ENCODE results near the gene TMEM92. TPM values are rescaled to one million over a fixed set of nuclear protein-coding genes. Genes with fewer than 3 reads are reported as not detected.
"Not testable (repeated sequence)": the region's sequence is repeated elsewhere in the genome, so short reads cannot be mapped to it uniquely, and the experiment has no call there.

The TMEM92 gene
- polyA plus RNA-seq, 1 donor (not counting 4 experiments of a cell fraction or from before 2014, with no cell fraction given) = 0.88 TPM

- no peaks in the 10 kb centered on the region for H3K9me3 ChIP-seq (ENCODE audit: control insufficient read depth, low read depth, low read length)
These were observed 9.4 kb downstream of the TMEM92 start for GRCh38 chr17:50283714-50284113.

DNA sequence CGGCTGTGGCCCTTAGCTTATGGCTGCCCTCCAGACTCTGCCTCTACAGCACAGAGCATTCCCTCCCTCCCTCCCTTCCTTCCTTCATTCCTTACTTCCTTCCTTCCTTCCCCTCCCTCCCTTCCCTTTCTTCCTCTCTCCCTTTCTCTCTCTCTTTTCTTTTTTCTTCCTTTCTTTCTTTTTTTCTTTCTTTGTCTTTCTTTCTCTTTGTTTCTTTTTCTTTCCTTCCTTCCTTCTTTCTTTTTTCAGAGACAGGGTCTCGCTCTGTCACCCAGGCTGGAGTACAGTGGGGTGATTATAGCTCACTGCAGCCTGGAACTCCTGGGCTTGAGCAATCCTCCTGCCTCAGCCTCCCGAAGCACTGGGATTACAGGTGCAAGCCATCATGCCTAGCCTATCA lies 11.7 kb downstream of the TMEM92 start:
- Histone ChIP-seq H3K9me3 (ENCODE audit: control insufficient read depth, low read depth, low read length) (no peaks in the 10 kb centered on the region), H3K9me1 (ENCODE audit: control insufficient read depth, extremely low read depth, insufficient read depth, low read length) (no peaks in the 10 kb centered on the region), H3K27me3 (ENCODE audit: control insufficient read depth, extremely low read depth, insufficient read depth, low read length) (no peaks in the 10 kb centered on the region), H3K36me3 (ENCODE audit: control insufficient read depth in 2 of 2, extremely low read depth in 1 of 2, insufficient read depth in 2 of 2, low read length in 2 of 2) (no peaks in the 10 kb centered on the region), H3K9ac (ENCODE audit: control insufficient read depth, extremely low read depth, insufficient read depth, low read length) (no peak overlapping the region), H3K4me2 (ENCODE audit: control insufficient read depth, extremely low read depth, insufficient read depth, low read depth, low read length) (no peak overlapping the region), H3K27ac (ENCODE audit: control insufficient read depth, insufficient read depth, low read length) (no peak overlapping the region), H3K4me1 (ENCODE audit: control insufficient read depth, extremely low read depth, insufficient read depth, low read length) (peaks cover 20% of the 10 kb centered on the region), H2AFZ (ENCODE audit: control insufficient read depth, low read length) (no peak overlapping the region), H4K20me1 (ENCODE audit: control insufficient read depth, extremely low read depth, insufficient read depth, low read length) (no peaks in the 10 kb centered on the region), H3K4me3 (ENCODE audit: control insufficient read depth in 2 of 3, extremely low read depth in 1 of 3, insufficient read depth in 2 of 3, low read depth in 1 of 3, low read length in 3 of 3) (no peak overlapping the region), H3K79me2 (ENCODE audit: control insufficient read depth, insufficient read depth, low read length) (no peaks in the 10 kb centered on the region)
- TF ChIP-seq, protein P1, sequence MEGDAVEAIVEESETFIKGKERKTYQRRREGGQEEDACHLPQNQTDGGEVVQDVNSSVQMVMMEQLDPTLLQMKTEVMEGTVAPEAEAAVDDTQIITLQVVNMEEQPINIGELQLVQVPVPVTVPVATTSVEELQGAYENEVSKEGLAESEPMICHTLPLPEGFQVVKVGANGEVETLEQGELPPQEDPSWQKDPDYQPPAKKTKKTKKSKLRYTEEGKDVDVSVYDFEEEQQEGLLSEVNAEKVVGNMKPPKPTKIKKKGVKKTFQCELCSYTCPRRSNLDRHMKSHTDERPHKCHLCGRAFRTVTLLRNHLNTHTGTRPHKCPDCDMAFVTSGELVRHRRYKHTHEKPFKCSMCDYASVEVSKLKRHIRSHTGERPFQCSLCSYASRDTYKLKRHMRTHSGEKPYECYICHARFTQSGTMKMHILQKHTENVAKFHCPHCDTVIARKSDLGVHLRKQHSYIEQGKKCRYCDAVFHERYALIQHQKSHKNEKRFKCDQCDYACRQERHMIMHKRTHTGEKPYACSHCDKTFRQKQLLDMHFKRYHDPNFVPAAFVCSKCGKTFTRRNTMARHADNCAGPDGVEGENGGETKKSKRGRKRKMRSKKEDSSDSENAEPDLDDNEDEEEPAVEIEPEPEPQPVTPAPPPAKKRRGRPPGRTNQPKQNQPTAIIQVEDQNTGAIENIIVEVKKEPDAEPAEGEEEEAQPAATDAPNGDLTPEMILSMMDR (optimal IDR thresholded peaks at IDR 0.05 in 1 of 3, IDR thresholded peaks at IDR 0.05 in 1 of 3, conservative IDR thresholded peaks at IDR 0.05 in 1 of 3; ENCODE audit: extremely low read depth in 1 of 3, insufficient read depth in 2 of 3, low read length in 3 of 3) = no peak
- TF ChIP-seq EZH2 (IDR thresholded peaks at IDR 0.05; ENCODE audit: low read length) = no peak
- FAIRE-seq (no peak), DNase-seq (ENCODE audit: low read depth, low spot score) (no peak)
- dilution Hi-C loops (cut with MboI; ENCODE audit: extremely low pct_ligation_motif_present, low sequenced_read_pairs) = no loop called here

More at GRCh38 chr17:50283714-50284113, 9.4 kb downstream of the TMEM92 start:
- no peak overlapping the region for H3K4me2 ChIP-seq (ENCODE audit: control insufficient read depth, extremely low read depth, insufficient read depth, low read depth, low read length)
- TF ChIP-seq EZH2 (IDR thresholded peaks at IDR 0.05; ENCODE audit: low read length) = no peak
- TF ChIP-seq, protein P1 (optimal IDR thresholded peaks at IDR 0.05 in 1 of 3, IDR thresholded peaks at IDR 0.05 in 1 of 3, conservative IDR thresholded peaks at IDR 0.05 in 1 of 3; ENCODE audit: extremely low read depth in 1 of 3, insufficient read depth in 2 of 3, low read length in 3 of 3) = no peak
- H3K36me3 ChIP-seq (ENCODE audit: control insufficient read depth in 2 of 2, extremely low read depth in 1 of 2, insufficient read depth in 2 of 2, low read length in 2 of 2) = no peaks in the 10 kb centered on the region
- H4K20me1 ChIP-seq (ENCODE audit: control insufficient read depth, extremely low read depth, insufficient read depth, low read length) = no peaks in the 10 kb centered on the region
- H3K9me1 ChIP-seq (ENCODE audit: control insufficient read depth, extremely low read depth, insufficient read depth, low read length) = no peaks in the 10 kb centered on the region
- H3K9ac ChIP-seq (ENCODE audit: control insufficient read depth, extremely low read depth, insufficient read depth, low read length) = no peak overlapping the region
- peaks cover 15% of the 10 kb centered on the region for H3K4me1 ChIP-seq (ENCODE audit: control insufficient read depth, extremely low read depth, insufficient read depth, low read length)
- no peak overlapping the region for H2AFZ ChIP-seq (ENCODE audit: control insufficient read depth, low read length)
- no peak overlapping the region for H3K4me3 ChIP-seq (ENCODE audit: control insufficient read depth in 2 of 3, extremely low read depth in 1 of 3, insufficient read depth in 2 of 3, low read depth in 1 of 3, low read length in 3 of 3)
- no peaks in the 10 kb centered on the region for H3K27me3 ChIP-seq (ENCODE audit: control insufficient read depth, extremely low read depth, insufficient read depth, low read length)
- FAIRE-seq = no peak
- DNase-seq (ENCODE audit: low read depth, low spot score) = no peak
- H3K27ac ChIP-seq (ENCODE audit: control insufficient read depth, insufficient read depth, low read length) = no peak overlapping the region
- no peaks in the 10 kb centered on the region for H3K79me2 ChIP-seq (ENCODE audit: control insufficient read depth, insufficient read depth, low read length)
- dilution Hi-C loops (cut with MboI; ENCODE audit: extremely low pct_ligation_motif_present, low sequenced_read_pairs) = no loop called here

GRCh38 chr17:50287302-50287701 lies 13.0 kb downstream of the TMEM92 start:
- not testable (repeated sequence) for H3K4me2 ChIP-seq (ENCODE audit: control insufficient read depth, extremely low read depth, insufficient read depth, low read depth, low read length)

More at GRCh38 chr17:50287302-50287701, 13.0 kb downstream of the TMEM92 start:
- H2AFZ ChIP-seq (ENCODE audit: control insufficient read depth, low read length); dilution Hi-C loops (cut with MboI; ENCODE audit: extremely low pct_ligation_motif_present, low sequenced_read_pairs); H3K4me3 ChIP-seq (ENCODE audit: control insufficient read depth in 2 of 3, extremely low read depth in 1 of 3, insufficient read depth in 2 of 3, low read depth in 1 of 3, low read length in 3 of 3); H3K27ac ChIP-seq (ENCODE audit: control insufficient read depth, insufficient read depth, low read length); H3K27me3 ChIP-seq (ENCODE audit: control insufficient read depth, extremely low read depth, insufficient read depth, low read length); H3K9me1 ChIP-seq (ENCODE audit: control insufficient read depth, extremely low read depth, insufficient read depth, low read length); DNase-seq (ENCODE audit: low read depth, low spot score); H4K20me1 ChIP-seq (ENCODE audit: control insufficient read depth, extremely low read depth, insufficient read depth, low read length); H3K79me2 ChIP-seq (ENCODE audit: control insufficient read depth, insufficient read depth, low read length); H3K9ac ChIP-seq (ENCODE audit: control insufficient read depth, extremely low read depth, insufficient read depth, low read length); FAIRE-seq; H3K9me3 ChIP-seq (ENCODE audit: control insufficient read depth, low read depth, low read length); H3K36me3 ChIP-seq (ENCODE audit: control insufficient read depth in 2 of 2, extremely low read depth in 1 of 2, insufficient read depth in 2 of 2, low read length in 2 of 2): not testable (repeated sequence)
- H3K4me1 ChIP-seq (ENCODE audit: control insufficient read depth, extremely low read depth, insufficient read depth, low read length) = peaks cover 20% of the 10 kb centered on the region

All from keratinocyte (primary cell).